Measurements from ENCODE around the gene SSTR3. TPM values are rescaled to one million over a fixed set of nuclear protein-coding genes. Genes with fewer than 3 reads are reported as not detected.
"Not testable (repeated sequence)": the region's sequence is repeated elsewhere in the genome, so short reads cannot be mapped to it uniquely, and the experiment has no call there.

Gene SSTR3
- total RNA-seq, 1 experiment from 2014 or later, result 0.08 TPM

DNA sequence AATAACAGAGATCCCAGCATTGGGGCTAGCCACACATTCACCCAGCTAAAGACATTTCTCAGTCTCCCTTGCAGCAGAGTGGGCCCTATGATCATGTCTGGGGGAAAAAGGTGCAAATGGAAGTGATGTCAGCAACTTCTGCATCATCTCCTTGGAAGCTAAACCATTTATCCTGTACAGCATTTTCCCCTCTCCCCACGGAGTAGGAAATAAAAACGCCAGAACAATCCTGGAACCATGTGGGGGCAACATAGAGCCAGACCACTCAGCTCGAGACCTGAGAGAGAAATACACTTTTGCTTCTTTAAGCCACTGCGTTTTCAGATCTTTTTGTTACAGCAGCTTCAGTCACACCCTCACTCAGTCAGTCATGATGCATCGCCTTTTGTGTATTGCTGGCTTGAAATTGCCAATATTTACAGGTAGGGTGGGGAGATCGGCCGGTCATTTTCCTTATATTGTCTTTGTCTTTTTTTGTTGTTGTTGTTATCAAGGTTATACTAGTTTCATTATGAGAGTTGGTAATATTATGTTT is 40.9 kb upstream of the SSTR3 start:
- H3K4me1 ChIP-seq (ENCODE audit: control insufficient read depth, insufficient read depth, low read length), result peaks cover 5% of the 10 kb centered on the region; the same call in 1 of the 2 replicates
- TF ChIP-seq POLR2AphosphoS5 (IDR thresholded peaks at IDR 0.05; ENCODE audit: low read depth, low read length) (no peak), TCF7L2 (IDR thresholded peaks at IDR 0.05; ENCODE audit: low read depth, low read length) (no peak), CTCF (IDR thresholded peaks at IDR 0.05) (no peak), SIN3A (IDR thresholded peaks at IDR 0.05; ENCODE audit: borderline replicate concordance, insufficient read depth, low read depth, low read length) (no peak)
- TF ChIP-seq, protein P1, sequence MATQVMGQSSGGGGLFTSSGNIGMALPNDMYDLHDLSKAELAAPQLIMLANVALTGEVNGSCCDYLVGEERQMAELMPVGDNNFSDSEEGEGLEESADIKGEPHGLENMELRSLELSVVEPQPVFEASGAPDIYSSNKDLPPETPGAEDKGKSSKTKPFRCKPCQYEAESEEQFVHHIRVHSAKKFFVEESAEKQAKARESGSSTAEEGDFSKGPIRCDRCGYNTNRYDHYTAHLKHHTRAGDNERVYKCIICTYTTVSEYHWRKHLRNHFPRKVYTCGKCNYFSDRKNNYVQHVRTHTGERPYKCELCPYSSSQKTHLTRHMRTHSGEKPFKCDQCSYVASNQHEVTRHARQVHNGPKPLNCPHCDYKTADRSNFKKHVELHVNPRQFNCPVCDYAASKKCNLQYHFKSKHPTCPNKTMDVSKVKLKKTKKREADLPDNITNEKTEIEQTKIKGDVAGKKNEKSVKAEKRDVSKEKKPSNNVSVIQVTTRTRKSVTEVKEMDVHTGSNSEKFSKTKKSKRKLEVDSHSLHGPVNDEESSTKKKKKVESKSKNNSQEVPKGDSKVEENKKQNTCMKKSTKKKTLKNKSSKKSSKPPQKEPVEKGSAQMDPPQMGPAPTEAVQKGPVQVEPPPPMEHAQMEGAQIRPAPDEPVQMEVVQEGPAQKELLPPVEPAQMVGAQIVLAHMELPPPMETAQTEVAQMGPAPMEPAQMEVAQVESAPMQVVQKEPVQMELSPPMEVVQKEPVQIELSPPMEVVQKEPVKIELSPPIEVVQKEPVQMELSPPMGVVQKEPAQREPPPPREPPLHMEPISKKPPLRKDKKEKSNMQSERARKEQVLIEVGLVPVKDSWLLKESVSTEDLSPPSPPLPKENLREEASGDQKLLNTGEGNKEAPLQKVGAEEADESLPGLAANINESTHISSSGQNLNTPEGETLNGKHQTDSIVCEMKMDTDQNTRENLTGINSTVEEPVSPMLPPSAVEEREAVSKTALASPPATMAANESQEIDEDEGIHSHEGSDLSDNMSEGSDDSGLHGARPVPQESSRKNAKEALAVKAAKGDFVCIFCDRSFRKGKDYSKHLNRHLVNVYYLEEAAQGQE (IDR thresholded peaks at IDR 0.05; ENCODE audit: insufficient read depth in 1 of 2, low read depth in 2 of 2, low read length in 1 of 2), result no peak
- H3K36me3 ChIP-seq (ENCODE audit: control insufficient read depth, insufficient read depth, low read length), result no peaks in the 10 kb centered on the region
- no peak overlapping the region for H3K27ac ChIP-seq (ENCODE audit: low read length)
- CTCF ChIA-PET, result interaction anchor here (0.7 to 0.8 kb wide), 2 partner anchors 16 to 516 kb away, joined by 3 read pairs; no protein-coding TSS in a partner anchor
- ATAC-seq (no peak), DNase-seq (ENCODE audit: low read depth, low spot score) (no peak)
- H3K4me3 ChIP-seq (ENCODE audit: low read depth in 2 of 2, low read length in 2 of 2), result no peak overlapping the region
- no TSS peak for BruUV-seq (replicated peaks)
- in situ Hi-C loops (cut with HindIII; ENCODE audit: low pct_unique_long_range_greater_than_20kb, low sequenced_read_pairs), result no loop called here
- H3K9me3 ChIP-seq (ENCODE audit: control insufficient read depth, insufficient read depth, low read depth, low read length), result no peaks in the 10 kb centered on the region
- H3K27me3 ChIP-seq (ENCODE audit: control insufficient read depth, insufficient read depth, low read length), result no peaks in the 10 kb centered on the region
- POLR2A ChIA-PET, result no interaction called here
- intact Hi-C loops (cut with micrococcal nuclease; ENCODE audit: unreplicated experiment), result no loop called here

DNA sequence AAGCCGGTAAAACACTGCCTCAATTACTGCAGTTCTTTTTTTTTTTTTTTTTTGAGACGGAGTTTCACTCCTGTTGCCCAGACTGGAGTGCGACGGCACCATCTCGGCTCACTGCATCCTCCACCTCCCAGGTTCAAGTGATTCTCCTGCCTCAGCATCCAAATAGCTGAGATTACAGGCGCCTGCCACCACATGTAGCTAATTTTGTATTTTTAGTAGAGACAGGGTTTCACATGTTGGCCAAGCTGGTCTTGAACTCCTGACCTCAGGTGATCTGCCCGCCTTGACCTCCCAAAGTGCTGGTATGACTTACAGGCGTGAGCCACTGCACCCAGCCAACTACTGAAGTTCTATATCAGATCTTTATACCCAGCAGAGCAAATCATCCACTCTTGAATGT is 39.6 kb upstream of the SSTR3 start:
- H3K9me3 ChIP-seq (ENCODE audit: control insufficient read depth, insufficient read depth, low read depth, low read length); H3K27me3 ChIP-seq (ENCODE audit: control insufficient read depth, insufficient read depth, low read length); intact Hi-C loops (cut with micrococcal nuclease; ENCODE audit: unreplicated experiment); DNase-seq (ENCODE audit: low read depth, low spot score); ATAC-seq; H3K4me3 ChIP-seq (ENCODE audit: low read depth in 2 of 2, low read length in 2 of 2); H3K27ac ChIP-seq (ENCODE audit: low read length); BruUV-seq (replicated peaks); H3K36me3 ChIP-seq (ENCODE audit: control insufficient read depth, insufficient read depth, low read length); in situ Hi-C loops (cut with HindIII; ENCODE audit: low pct_unique_long_range_greater_than_20kb, low sequenced_read_pairs); H3K4me1 ChIP-seq (ENCODE audit: control insufficient read depth, insufficient read depth, low read length); CTCF ChIA-PET: not testable (repeated sequence)
- POLR2A ChIA-PET, result interaction anchor here (0.7 kb wide), 1 partner anchor 12 kb away, joined by 7 read pairs; no protein-coding TSS in a partner anchor

DNA sequence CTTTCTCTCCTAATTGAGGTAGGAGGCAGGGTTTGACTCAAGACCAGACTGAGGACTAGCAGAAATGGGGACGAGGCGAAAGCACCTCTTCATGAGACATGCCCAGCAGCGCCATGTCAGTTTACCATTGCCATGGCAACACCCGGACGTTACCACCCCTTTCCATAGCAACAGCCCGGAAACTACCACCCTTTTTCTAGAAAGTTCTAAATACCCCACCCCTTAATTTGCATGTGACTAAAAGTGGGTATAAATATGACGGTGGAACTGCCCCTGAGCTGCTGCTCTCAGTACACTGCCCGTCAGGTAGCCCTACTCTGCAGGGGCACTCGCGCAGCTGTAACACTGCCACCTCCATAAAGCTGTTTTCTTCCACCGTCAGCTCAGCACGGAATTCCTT is 37.7 kb upstream of the SSTR3 start:
- no TSS peak for BruUV-seq (replicated peaks)
- TF ChIP-seq, protein P1 (IDR thresholded peaks at IDR 0.05; ENCODE audit: insufficient read depth in 1 of 2, low read depth in 2 of 2, low read length in 1 of 2), result no peak
- TF ChIP-seq POLR2AphosphoS5 (IDR thresholded peaks at IDR 0.05; ENCODE audit: low read depth, low read length) (no peak), SIN3A (IDR thresholded peaks at IDR 0.05; ENCODE audit: borderline replicate concordance, insufficient read depth, low read depth, low read length) (no peak), CTCF (IDR thresholded peaks at IDR 0.05) (no peak)
- DNase-seq (ENCODE audit: low read depth, low spot score) (no peak), ATAC-seq (no peak)
- in situ Hi-C loops (cut with HindIII; ENCODE audit: low pct_unique_long_range_greater_than_20kb, low sequenced_read_pairs) (no loop called here), intact Hi-C loops (cut with micrococcal nuclease; ENCODE audit: unreplicated experiment) (no loop called here)
- Histone ChIP-seq H3K9me3 (ENCODE audit: control insufficient read depth, insufficient read depth, low read depth, low read length) (no peaks in the 10 kb centered on the region), H3K27me3 (ENCODE audit: control insufficient read depth, insufficient read depth, low read length) (no peaks in the 10 kb centered on the region), H3K4me3 (ENCODE audit: low read depth in 2 of 2, low read length in 2 of 2) (no peak overlapping the region), H3K36me3 (ENCODE audit: control insufficient read depth, insufficient read depth, low read length) (no peaks in the 10 kb centered on the region), H3K27ac (ENCODE audit: low read length) (no peak overlapping the region), H3K4me1 (ENCODE audit: control insufficient read depth, insufficient read depth, low read length) (peaks cover 5% of the 10 kb centered on the region; the same call in 1 of the 2 replicates)
- POLR2A ChIA-PET, result no interaction called here
- CTCF ChIA-PET, result no interaction called here

Measured in Panc1 (cell line).